Kidney epithelial cell (primary cell): ENCODE measurements around the gene NPAS2. TPM values are rescaled to one million over a fixed set of nuclear protein-coding genes. Genes with fewer than 3 reads are reported as not detected.

ENCODE experiments used
- DNase-seq: peaks from one replicate; pipeline ENCODE4 v3.0.0-alpha.2; 2010; ENCODE audit warnings: low read depth
- H3K27me3 ChIP-seq: 2 replicates; pipeline ENCODE4 v1.6.0; 2011; ENCODE audit warnings: low read length; ENCODE audit not compliant: control insufficient read depth, insufficient read depth
- H3K36me3 ChIP-seq: 2 replicates; pipeline ENCODE4 v1.5.1; 2011; ENCODE audit warnings: low read length; ENCODE audit not compliant: control insufficient read depth, insufficient read depth
- H3K4me3 ChIP-seq: 2 replicates; pipeline ENCODE4 v1.5.1; 2011; ENCODE audit warnings: low read depth, mild to moderate bottlenecking, control low read depth, low read length
- CTCF ChIP-seq: IDR thresholded peaks from 2 replicates; pipeline ENCODE4 v1.5.1; 2011; ENCODE audit warnings: mild to moderate bottlenecking, moderate library complexity, low read length, control low read depth, inconsistent platforms; ENCODE audit not compliant: insufficient read depth, poor library complexity, severe bottlenecking
- total RNA-seq: library from RNA; depleted of rRNA; stranded (reverse); fragments of >200 nt; gene quantifications from 2 replicates; pipeline ENCODE4 v1.2.3, GENCODE V29; 2015

The NPAS2 gene
- total RNA-seq, 1 donor from 2014 or later = 11.2 TPM

- no peaks in the 10 kb centered on the region for H3K27me3 ChIP-seq
- no peak for DNase-seq
- H3K36me3 ChIP-seq = no peaks in the 10 kb centered on the region
- H3K4me3 ChIP-seq = no peak overlapping the region
- TF ChIP-seq CTCF = no peak
Observed at GRCh38 chr2:101040072-101040471, 220.1 kb downstream of the NPAS2 start.

- TF ChIP-seq CTCF = no peak
- Histone ChIP-seq H3K36me3 (no peaks in the 10 kb centered on the region), H3K4me3 (no peak overlapping the region), H3K27me3 (no peaks in the 10 kb centered on the region)
- no peak for DNase-seq
Observed at GRCh38 chr2:101040761-101041160, 220.8 kb downstream of the NPAS2 start.

GRCh38 chr2:101041413-101041812 lies 221.5 kb downstream of the NPAS2 start:
- DNase-seq = no peak
- no peak overlapping the region for H3K4me3 ChIP-seq
- H3K27me3 ChIP-seq = no peaks in the 10 kb centered on the region
- H3K36me3 ChIP-seq = no peaks in the 10 kb centered on the region
- no peak for TF ChIP-seq CTCF

GRCh38 chr2:101045330-101045729 lies 225.4 kb downstream of the NPAS2 start:
- H3K36me3 ChIP-seq = no peaks in the 10 kb centered on the region
- DNase-seq = no peak
- H3K4me3 ChIP-seq = no peak overlapping the region
- no peak for TF ChIP-seq CTCF
- H3K27me3 ChIP-seq = no peaks in the 10 kb centered on the region

Other genes with a start within 250 kb of the NPAS2 start
- 1,225 and 1,472 TPM in 2 replicates for gene RPL31, start 182.2 kb downstream of the NPAS2 start, total RNA-seq